Bronchial epithelial cell (primary cell): ENCODE data around the gene UNCX. TPM values are rescaled to one million over a fixed set of nuclear protein-coding genes. Genes with fewer than 3 reads are reported as not detected.
"Not testable (repeated sequence)": the region's sequence is repeated elsewhere in the genome, so short reads cannot be mapped to it uniquely, and the experiment has no call there.

ENCODE experiments used
- DNase-seq: peaks from one replicate; pipeline ENCODE4 v3.0.0-alpha.2; 2010; ENCODE audit warnings: low read depth
- FAIRE-seq: peaks from 2 replicates; lab custom pipeline; 2011; peaks lifted over from hg19 to GRCh38; lab: Jason Lieb, UNC
- H3K27me3 ChIP-seq: 2 replicates; pipeline ENCODE4 v1.5.1; 2011; ENCODE audit warnings: low read length; ENCODE audit not compliant: control insufficient read depth, insufficient read depth
- H3K36me3 ChIP-seq: 2 replicates; pipeline ENCODE4 v1.5.1; 2011; ENCODE audit warnings: low read length; ENCODE audit not compliant: control insufficient read depth, insufficient read depth
- H3K4me3 ChIP-seq: 2 replicates; pipeline ENCODE4 v1.5.1; 2011; ENCODE audit warnings: mild to moderate bottlenecking, low read depth, low read length, control low read depth
- total RNA-seq: library from RNA; depleted of rRNA; stranded (reverse); fragments of >200 nt; gene quantifications from 2 replicates; pipeline ENCODE4 v1.2.1, GENCODE V29; 2014
- TF ChIP-seq, protein P1 (sequence below): IDR thresholded peaks from 2 replicates; pipeline ENCODE4 v1.5.1; 2011; ENCODE audit warnings: mild to moderate bottlenecking, moderate library complexity, low read length, control low read depth, inconsistent platforms; ENCODE audit not compliant: insufficient read depth, severe bottlenecking

The UNCX gene
- total RNA-seq, 1 donor from 2014 or later, result not detected

DNA sequence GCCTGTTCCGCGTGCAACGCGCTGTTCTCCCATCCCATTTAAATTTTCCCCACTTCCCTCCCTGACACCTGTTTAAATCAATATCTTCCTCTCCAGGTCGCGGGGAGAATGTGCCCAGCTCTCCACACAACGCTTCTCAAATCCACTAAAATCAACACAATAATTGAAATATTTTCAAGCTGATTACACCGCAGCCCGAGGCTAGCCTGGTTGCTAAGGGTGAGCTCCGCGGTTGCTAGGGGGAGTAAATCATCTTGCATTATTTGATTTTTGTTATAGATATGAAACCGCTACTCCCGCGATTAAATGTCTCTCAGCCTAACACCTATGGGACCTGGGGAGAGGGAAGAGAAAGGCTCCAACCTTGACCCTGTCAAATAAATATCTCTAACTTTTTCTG, 36.2 kb downstream of the UNCX start:
- Histone ChIP-seq H3K27me3 (no peaks in the 10 kb centered on the region), H3K36me3 (no peaks in the 10 kb centered on the region), H3K4me3 (no peak overlapping the region)
- FAIRE-seq, result no peak
- TF ChIP-seq, protein P1, sequence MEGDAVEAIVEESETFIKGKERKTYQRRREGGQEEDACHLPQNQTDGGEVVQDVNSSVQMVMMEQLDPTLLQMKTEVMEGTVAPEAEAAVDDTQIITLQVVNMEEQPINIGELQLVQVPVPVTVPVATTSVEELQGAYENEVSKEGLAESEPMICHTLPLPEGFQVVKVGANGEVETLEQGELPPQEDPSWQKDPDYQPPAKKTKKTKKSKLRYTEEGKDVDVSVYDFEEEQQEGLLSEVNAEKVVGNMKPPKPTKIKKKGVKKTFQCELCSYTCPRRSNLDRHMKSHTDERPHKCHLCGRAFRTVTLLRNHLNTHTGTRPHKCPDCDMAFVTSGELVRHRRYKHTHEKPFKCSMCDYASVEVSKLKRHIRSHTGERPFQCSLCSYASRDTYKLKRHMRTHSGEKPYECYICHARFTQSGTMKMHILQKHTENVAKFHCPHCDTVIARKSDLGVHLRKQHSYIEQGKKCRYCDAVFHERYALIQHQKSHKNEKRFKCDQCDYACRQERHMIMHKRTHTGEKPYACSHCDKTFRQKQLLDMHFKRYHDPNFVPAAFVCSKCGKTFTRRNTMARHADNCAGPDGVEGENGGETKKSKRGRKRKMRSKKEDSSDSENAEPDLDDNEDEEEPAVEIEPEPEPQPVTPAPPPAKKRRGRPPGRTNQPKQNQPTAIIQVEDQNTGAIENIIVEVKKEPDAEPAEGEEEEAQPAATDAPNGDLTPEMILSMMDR, result no peak
- DNase-seq, result no peak

- H3K4me3 ChIP-seq, result no peak overlapping the region
- FAIRE-seq (no peak), DNase-seq (no peak)
- TF ChIP-seq, protein P1, result no peak
- no peaks in the 10 kb centered on the region for H3K27me3 ChIP-seq
- H3K36me3 ChIP-seq, result no peaks in the 10 kb centered on the region
Measured at GRCh38 chr7:1269336-1269890, 36.7 kb downstream of the UNCX start.

DNA sequence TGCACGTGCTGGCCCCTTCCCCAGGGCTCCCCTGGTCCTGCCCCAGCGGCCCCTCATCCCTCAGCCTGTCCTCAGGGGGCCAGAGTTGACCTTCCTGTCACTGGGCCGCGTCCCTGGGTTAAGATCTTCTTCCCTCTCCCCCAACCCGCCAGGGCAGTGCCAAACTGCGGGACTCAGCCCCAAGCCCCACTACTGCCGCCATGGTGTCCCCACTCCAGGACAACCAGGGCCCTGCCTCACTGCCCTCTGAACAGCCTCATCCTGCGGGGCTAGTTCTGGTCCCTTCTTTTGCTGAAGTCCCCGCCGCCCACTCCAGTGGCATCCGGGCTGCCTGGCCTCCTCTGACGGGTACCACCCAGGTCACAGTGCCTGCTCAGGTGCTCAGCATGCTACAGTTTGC, 37.5 kb downstream of the UNCX start:
- no peaks in the 10 kb centered on the region for H3K27me3 ChIP-seq
- TF ChIP-seq, protein P1, result no peak

DNA sequence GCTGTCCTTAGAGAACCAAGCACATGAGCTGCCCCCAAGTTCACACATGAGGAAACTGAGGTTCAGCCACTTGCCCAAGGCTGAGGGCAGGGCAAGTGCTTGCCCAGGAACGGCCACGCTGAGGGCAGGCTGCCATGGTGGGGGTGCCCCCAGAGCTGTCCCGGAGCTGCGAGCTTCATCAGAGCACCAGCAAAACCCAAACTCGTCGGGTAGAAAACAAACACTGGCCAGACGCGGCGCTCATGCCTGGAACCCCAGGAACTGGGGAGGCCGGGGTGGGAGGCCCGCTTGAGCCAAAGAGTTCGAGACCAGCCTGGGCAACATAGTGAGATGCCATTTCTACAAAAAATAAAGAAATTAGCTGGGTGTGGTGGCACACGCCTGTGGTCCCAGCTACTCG, 38.4 kb downstream of the UNCX start:
- Histone ChIP-seq H3K36me3 (no peaks in the 10 kb centered on the region), H3K4me3 (no peak overlapping the region), H3K27me3 (no peaks in the 10 kb centered on the region)
- no peak for FAIRE-seq
- TF ChIP-seq, protein P1, result no peak
- no peak for DNase-seq

More for the DNA sequence above, 37.5 kb downstream of the UNCX start:
- no peak overlapping the region for H3K4me3 ChIP-seq
- FAIRE-seq (no peak), DNase-seq (no peak)
- H3K36me3 ChIP-seq, result no peaks in the 10 kb centered on the region

- no peak overlapping the region for H3K4me3 ChIP-seq
- FAIRE-seq (no peak), DNase-seq (no peak)
- TF ChIP-seq, protein P1, result no peak
- no peaks in the 10 kb centered on the region for H3K36me3 ChIP-seq
- no peaks in the 10 kb centered on the region for H3K27me3 ChIP-seq
Measured at GRCh38 chr7:1271656-1272055, 39.0 kb downstream of the UNCX start.

- H3K36me3 ChIP-seq, H3K27me3 ChIP-seq, H3K4me3 ChIP-seq, FAIRE-seq, DNase-seq: not testable (repeated sequence)
Measured at GRCh38 chr7:1272136-1272535, 39.5 kb downstream of the UNCX start.
